CD1c-positive myeloid dendritic cell (primary cell): ENCODE results near the gene LARGE2.
A peak's percentile ranks its signal among the peaks of the same experiment; 100 is the strongest.

Experiments
- DNase-seq: peaks from one replicate; pipeline ENCODE4 v3.0.0-alpha.2; 2016; ENCODE audit errors: extremely low spot score

Gene LARGE2

GRCh38 chr11:45960387-45961095, 38.1 kb downstream of the LARGE2 start:
- no peak for DNase-seq

GRCh38 chr11:45961751-45962240, 39.3 kb downstream of the LARGE2 start:
- DNase-seq: no peak

- DNase-seq: peak; percentile 70
Observed at GRCh38 chr11:45964911-45965389, 42.5 kb downstream of the LARGE2 start.

GRCh38 chr11:45967506-45967905, 45.0 kb downstream of the LARGE2 start:
- no peak for DNase-seq

- DNase-seq: no peak
Observed at GRCh38 chr11:45968901-45969300, 46.4 kb downstream of the LARGE2 start.

GRCh38 chr11:45973601-45974000, 51.1 kb downstream of the LARGE2 start:
- DNase-seq: no peak

- no peak for DNase-seq
Observed at GRCh38 chr11:45974806-45975205, 52.4 kb downstream of the LARGE2 start.
